ENCODE results near the gene KIF2B.
"Not testable (repeated sequence)": the region's sequence is repeated elsewhere in the genome, so short reads cannot be mapped to it uniquely, and the experiment has no call there.

The KIF2B gene

GRCh38 chr17:53844491-53845107 lies 21.9 kb downstream of the KIF2B start:
- no peak for DNase-seq (ENCODE audit: low read depth in 1 of 2, low spot score in 1 of 2)
- H3K27me3 ChIP-seq (ENCODE audit: insufficient read depth, poor library complexity, severe bottlenecking): no peaks in the 10 kb centered on the region
- TF ChIP-seq REST (IDR thresholded peaks at IDR 0.05; ENCODE audit: insufficient replicate concordance, low read depth): no peak
- TF ChIP-seq POLR2AphosphoS5 (IDR thresholded peaks at IDR 0.05; ENCODE audit: low read depth): no peak
- no peak for TF ChIP-seq GABPA (IDR thresholded peaks at IDR 0.05; ENCODE audit: low read depth)
- no peak for TF ChIP-seq SPI1 (IDR thresholded peaks at IDR 0.05; ENCODE audit: borderline replicate concordance, low read depth)
- no peak for TF ChIP-seq CTCF (IDR thresholded peaks at IDR 0.05; ENCODE audit: insufficient read depth, low read length)
- H3K4me3 ChIP-seq (replicated peaks; ENCODE audit: insufficient read depth, low read length): no peak overlapping the region
- no peak overlapping the region for H3K27ac ChIP-seq (replicated peaks)

- not testable (repeated sequence) for DNase-seq (ENCODE audit: low read depth in 1 of 2, low spot score in 1 of 2); H3K27ac ChIP-seq (replicated peaks); H3K27me3 ChIP-seq (ENCODE audit: insufficient read depth, poor library complexity, severe bottlenecking); H3K4me3 ChIP-seq (replicated peaks; ENCODE audit: insufficient read depth, low read length)
Measured at GRCh38 chr17:53871128-53871527, 48.4 kb downstream of the KIF2B start.
